Fibroblast of lung (primary cell): ENCODE results near the gene FAM184B. TPM values are rescaled to one million over a fixed set of nuclear protein-coding genes. Genes with fewer than 3 reads are reported as not detected.

Experiments used
- DNase-seq, 2 donors: peaks; one replicate each; pipeline versions ENCODE4 v3.0.0 to v3.0.0-alpha.2; 2010; ENCODE audit warnings: low read depth in 2 of 2
- H2AFZ ChIP-seq: 2 replicates; pipeline ENCODE4 v1.5.1; 2012; ENCODE audit warnings: low read length, control low read depth, inconsistent platforms
- H3K27ac ChIP-seq: 2 replicates; pipeline ENCODE4 v1.5.1; 2011; ENCODE audit warnings: low read length, control low read depth; ENCODE audit not compliant: insufficient read depth
- H3K27me3 ChIP-seq: 2 replicates; pipeline ENCODE4 v1.5.1; 2011; ENCODE audit warnings: mild to moderate bottlenecking, low read length; ENCODE audit not compliant: control insufficient read depth, insufficient read depth
- H3K36me3 ChIP-seq: 2 replicates; pipeline ENCODE4 v1.5.1; 2011; ENCODE audit warnings: low read length; ENCODE audit not compliant: control insufficient read depth, insufficient read depth
- H3K4me1 ChIP-seq: 2 replicates; pipeline ENCODE4 v1.5.1; 2011; ENCODE audit warnings: low read length; ENCODE audit not compliant: control insufficient read depth, insufficient read depth; ENCODE audit errors: extremely low read depth
- H3K4me2 ChIP-seq: 2 replicates; pipeline ENCODE4 v1.5.1; 2011; ENCODE audit warnings: low read length, control low read depth; ENCODE audit not compliant: insufficient read depth; ENCODE audit errors: extremely low read depth
- H3K4me3 ChIP-seq, 4 experiments: fragments of 200-600 bp in 1 of 4; sonication (generic) in 1 of 4; replicated peaks in 1 of 4; 2 replicates each; pipeline ENCODE4 v1.5.1; 2011 to 2016; ENCODE audit warnings: low read length in 4 of 4, low read depth in 3 of 4, mild to moderate bottlenecking in 3 of 4, control low read depth in 2 of 4, inconsistent platforms in 1 of 4, mixed read lengths in 1 of 4; ENCODE audit not compliant: insufficient read depth in 1 of 4; ENCODE audit errors: control extremely low read depth in 1 of 4
- H3K79me2 ChIP-seq: 2 replicates; pipeline ENCODE4 v1.5.1; 2012; ENCODE audit warnings: mild to moderate bottlenecking, low read length, inconsistent platforms; ENCODE audit not compliant: control insufficient read depth, insufficient read depth
- H3K9ac ChIP-seq: 2 replicates; pipeline ENCODE4 v1.5.1; 2011; ENCODE audit warnings: mild to moderate bottlenecking, low read length, control low read depth; ENCODE audit not compliant: insufficient read depth
- H3K9me3 ChIP-seq: 2 replicates; pipeline ENCODE4 v1.5.1; 2012; ENCODE audit warnings: low read depth, low read length; ENCODE audit not compliant: control insufficient read depth, insufficient read depth
- H4K20me1 ChIP-seq: 2 replicates; pipeline ENCODE4 v1.5.1; 2011; ENCODE audit warnings: low read length; ENCODE audit not compliant: control insufficient read depth, insufficient read depth; ENCODE audit errors: extremely low read depth
- CTCF ChIP-seq, 2 donors: IDR thresholded peaks in 1 of 2; conservative IDR thresholded peaks in 1 of 2; 1 replicate in 1 of 2; 2 replicates in 1 of 2; pipeline ENCODE4 v1.5.1; 2011 to 2012; ENCODE audit warnings: low read length in 2 of 2, control low read depth in 1 of 2, inconsistent platforms in 1 of 2, low read depth in 1 of 2, mild to moderate bottlenecking in 1 of 2
- EZH2 ChIP-seq: IDR thresholded peaks from 2 replicates; pipeline ENCODE4 v1.5.1; 2012; ENCODE audit warnings: low read length, control low read depth, mild to moderate bottlenecking; ENCODE audit errors: missing control alignments
- polyA plus RNA-seq, 2 donors: library from polyadenylated mRNA; depleted of rRNA in 1 of 2; stranded (reverse) in 1 of 2; unstranded in 1 of 2; fragments of >200 nt; gene quantifications; 2 replicates each; pipeline ENCODE4 v1.2.1, GENCODE V29; 2011 to 2012; ENCODE audit warnings: missing spikeins in 1 of 2
- total RNA-seq: library from RNA; depleted of rRNA; stranded (reverse); fragments of >200 nt; gene quantifications from 2 replicates; pipeline ENCODE4 v1.2.1, GENCODE V29; 2014

FAM184B gene
- total and polyA plus RNA-seq, 2 donors (not counting 1 experiment from before 2014, with no cell fraction given): not detected

- H3K27ac ChIP-seq: no peak overlapping the region
- H3K79me2 ChIP-seq: no peaks in the 10 kb centered on the region
- H3K36me3 ChIP-seq: no peaks in the 10 kb centered on the region
- H3K27me3 ChIP-seq: no peaks in the 10 kb centered on the region
- no peaks in the 10 kb centered on the region for H4K20me1 ChIP-seq
- H3K9me3 ChIP-seq: no peaks in the 10 kb centered on the region
- no peak for DNase-seq
- H3K4me1 ChIP-seq: no peaks in the 10 kb centered on the region
- TF ChIP-seq EZH2 (no peak), CTCF (conservative IDR thresholded peaks at IDR 0.05 in 1 of 2, IDR thresholded peaks at IDR 0.05 in 1 of 2; ENCODE audit: low read depth in 1 of 2, low read length in 2 of 2) (no peak)
- no peak overlapping the region for H3K9ac ChIP-seq
- H3K4me3 ChIP-seq: no peak overlapping the region
- no peak overlapping the region for H3K4me2 ChIP-seq
- no peak overlapping the region for H2AFZ ChIP-seq
These were observed 20.8 kb downstream of the FAM184B start for GRCh38 chr4:17760626-17761025.

DNA sequence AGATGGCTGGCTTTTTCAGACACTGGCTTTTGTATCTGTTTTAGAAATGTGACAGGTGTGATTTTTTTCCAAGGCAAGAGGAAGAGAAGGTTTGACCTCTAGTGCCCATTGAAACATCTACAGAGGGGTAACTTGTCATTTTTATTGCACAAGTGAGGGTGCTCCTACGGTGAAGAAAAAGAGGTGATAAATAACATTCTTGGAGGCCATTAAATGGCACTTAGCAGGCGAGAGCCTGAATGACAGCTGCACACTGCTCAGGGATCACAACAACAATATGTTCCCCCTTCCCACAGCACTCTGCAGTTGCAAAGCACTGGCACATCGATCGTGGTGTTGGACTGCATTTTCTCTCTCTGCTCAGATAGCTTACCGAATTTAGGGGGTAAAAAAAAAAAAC is 22.9 kb downstream of the FAM184B start:
- H4K20me1 ChIP-seq: no peaks in the 10 kb centered on the region
- no peak overlapping the region for H3K27ac ChIP-seq
- H3K4me1 ChIP-seq: no peaks in the 10 kb centered on the region
- no peak overlapping the region for H3K4me3 ChIP-seq
- H3K27me3 ChIP-seq: no peaks in the 10 kb centered on the region
- H3K4me2 ChIP-seq: no peak overlapping the region
- no peak overlapping the region for H2AFZ ChIP-seq
- TF ChIP-seq CTCF (conservative IDR thresholded peaks at IDR 0.05 in 1 of 2, IDR thresholded peaks at IDR 0.05 in 1 of 2; ENCODE audit: low read depth in 1 of 2, low read length in 2 of 2) (no peak), EZH2 (no peak)
- H3K79me2 ChIP-seq: no peaks in the 10 kb centered on the region
- no peaks in the 10 kb centered on the region for H3K9me3 ChIP-seq
- no peaks in the 10 kb centered on the region for H3K36me3 ChIP-seq
- no peak overlapping the region for H3K9ac ChIP-seq
- DNase-seq: no peak

GRCh38 chr4:17757621-17758020 is 23.8 kb downstream of the FAM184B start:
- no peak for DNase-seq
- Histone ChIP-seq H3K9ac (no peak overlapping the region), H3K27me3 (no peaks in the 10 kb centered on the region), H2AFZ (no peak overlapping the region), H3K4me3 (no peak overlapping the region), H3K27ac (no peak overlapping the region), H3K4me2 (no peak overlapping the region), H3K36me3 (no peaks in the 10 kb centered on the region), H3K9me3 (no peaks in the 10 kb centered on the region), H3K79me2 (no peaks in the 10 kb centered on the region), H4K20me1 (no peaks in the 10 kb centered on the region), H3K4me1 (no peaks in the 10 kb centered on the region)
- TF ChIP-seq EZH2: no peak
- TF ChIP-seq CTCF (conservative IDR thresholded peaks at IDR 0.05 in 1 of 2, IDR thresholded peaks at IDR 0.05 in 1 of 2; ENCODE audit: low read depth in 1 of 2, low read length in 2 of 2): no peak
